A673 (cell line): ENCODE results near the gene JUP. TPM values are rescaled to one million over a fixed set of nuclear protein-coding genes. Genes with fewer than 3 reads are reported as not detected.

Experiments used
- BruUV-seq: library from RNA; stranded (reverse); fragments of 400-500 nt; replicated peaks from 2 replicates; lab custom pipeline; 2021; lab: Mats Ljungman, UMichigan
- CTCF ChIA-PET: fragments of 300-600 bp; sonication (Branson Sonifier 250); formaldehyde crosslinking; loops from one replicate; lab custom pipeline; 2022; ENCODE audit warnings: antibody characterized with exemption; lab: Charles Lee
- POLR2A ChIA-PET: fragments of 300-600 bp; sonication (Branson Sonifier 250); formaldehyde crosslinking; loops from one replicate; lab custom pipeline; 2022; ENCODE audit warnings: antibody characterized with exemption; ENCODE audit not compliant: low non-redundant PET; lab: Charles Lee
- DNase-seq: peaks from one replicate; pipeline ENCODE4 v3.0.0-alpha.2; 2015; ENCODE audit warnings: low spot score
- H3K27ac ChIP-seq: fragments of 200-600 bp; sonication (generic); 2 replicates; pipeline ENCODE4 v1.5.1; 2016; ENCODE audit warnings: mixed run types, low read depth, mild to moderate bottlenecking, mixed read lengths, antibody characterized with exemption, low read length; ENCODE audit not compliant: poor library complexity, severe bottlenecking
- H3K27me3 ChIP-seq: fragments of 200-600 bp; sonication (generic); replicated peaks from 2 replicates; pipeline ENCODE4 v1.6.1; 2017; ENCODE audit warnings: mixed run types, low read depth, mild to moderate bottlenecking, mixed read lengths, antibody characterized with exemption, low read length; ENCODE audit not compliant: insufficient read depth, poor library complexity
- H3K36me3 ChIP-seq: fragments of 200-600 bp; sonication (generic); 2 replicates; pipeline ENCODE4 v1.6.1; 2016; ENCODE audit warnings: mixed run types, mild to moderate bottlenecking, mixed read lengths, antibody characterized with exemption, low read length; ENCODE audit not compliant: insufficient read depth, poor library complexity, severe bottlenecking
- H3K4me1 ChIP-seq: fragments of 200-600 bp; sonication (generic); 2 replicates; pipeline ENCODE4 v1.6.1; 2017; ENCODE audit warnings: mixed run types, mild to moderate bottlenecking, mixed read lengths, antibody characterized with exemption, low read length; ENCODE audit not compliant: insufficient read depth, poor library complexity, severe bottlenecking
- H3K4me3 ChIP-seq: fragments of 200-600 bp; sonication (generic); 2 replicates; pipeline ENCODE4 v1.5.1; 2016; ENCODE audit warnings: low read depth, mixed run types, mild to moderate bottlenecking, mixed read lengths, low read length; ENCODE audit not compliant: poor library complexity, severe bottlenecking
- H3K9me3 ChIP-seq: fragments of 200-600 bp; sonication (generic); 2 replicates; pipeline ENCODE4 v1.6.1; 2016; ENCODE audit warnings: mixed run types, low read depth, mild to moderate bottlenecking, mixed read lengths, antibody characterized with exemption, low read length; ENCODE audit not compliant: poor library complexity, severe bottlenecking
- EZH2 ChIP-seq: fragments of 200-600 bp; sonication (generic); IDR thresholded peaks from 2 replicates; pipeline ENCODE4 v1.6.1; 2017; ENCODE audit warnings: borderline replicate concordance, low read depth, mild to moderate bottlenecking, mixed read lengths, antibody characterized with exemption, low read length; ENCODE audit not compliant: poor library complexity, severe bottlenecking
- intact Hi-C: fragments of 100-400 bp; cut with micrococcal nuclease; formaldehyde crosslinking; loops from one replicate; pipeline ENCODE4 v1.10.0; 2022; ENCODE audit not compliant: unreplicated experiment
- total RNA-seq: library from RNA; stranded (reverse); gene quantifications from 2 replicates; pipeline ENCODE4 v1.2.3, GENCODE V29; 2021
- TF ChIP-seq, protein P1 (sequence below): fragments of 300-800, 200-600 bp; sonication (generic); conservative IDR thresholded peaks from 2 replicates; pipeline ENCODE4 v1.5.1; 2017; ENCODE audit warnings: low read depth, mild to moderate bottlenecking, antibody characterized with exemption, low read length, moderate library complexity, mixed read lengths

Gene JUP
- total RNA-seq, 1 experiment from 2014 or later: 15.7 TPM

DNA sequence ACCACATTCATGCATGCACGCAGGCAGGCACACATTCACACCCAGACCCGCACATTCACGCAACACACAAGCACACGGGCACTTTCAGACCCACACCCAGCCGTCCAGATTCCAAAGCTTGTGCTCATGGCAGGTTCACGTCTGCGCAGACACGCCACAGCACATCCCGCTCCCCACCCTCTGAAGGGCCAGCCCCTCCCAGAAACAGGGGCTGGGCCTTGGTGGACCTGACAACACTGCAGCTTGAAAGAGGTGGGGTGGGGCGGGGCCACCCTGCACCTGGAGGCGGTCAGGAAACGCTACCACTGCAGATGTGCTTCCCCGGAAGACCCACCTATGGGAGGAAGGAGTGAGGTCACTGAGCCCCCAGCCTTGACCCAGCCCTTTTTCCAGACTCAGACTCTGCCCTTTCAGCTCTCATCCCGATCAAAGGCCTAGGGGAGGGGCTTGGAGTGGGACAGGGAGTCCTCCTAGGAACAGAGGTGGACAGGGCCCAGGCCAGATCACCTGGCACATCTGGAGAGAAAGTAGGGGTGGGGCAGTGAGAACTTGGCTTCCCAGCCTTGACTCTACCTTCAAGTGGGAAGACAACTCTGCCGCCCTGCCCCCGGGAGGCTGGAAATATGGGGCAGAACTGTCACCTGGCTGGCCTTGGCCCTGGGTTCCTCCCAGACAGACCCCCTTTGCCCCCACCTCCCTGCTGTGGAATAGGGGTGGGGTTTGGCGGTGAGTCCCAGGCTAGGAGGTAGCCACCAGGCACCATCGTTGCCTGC lies 14.3 kb upstream of the JUP start:
- H3K9me3 ChIP-seq: no peaks in the 10 kb centered on the region
- DNase-seq: no peak
- CTCF ChIA-PET: no interaction called here
- no peaks in the 10 kb centered on the region for H3K27me3 ChIP-seq
- TF ChIP-seq, protein P1, sequence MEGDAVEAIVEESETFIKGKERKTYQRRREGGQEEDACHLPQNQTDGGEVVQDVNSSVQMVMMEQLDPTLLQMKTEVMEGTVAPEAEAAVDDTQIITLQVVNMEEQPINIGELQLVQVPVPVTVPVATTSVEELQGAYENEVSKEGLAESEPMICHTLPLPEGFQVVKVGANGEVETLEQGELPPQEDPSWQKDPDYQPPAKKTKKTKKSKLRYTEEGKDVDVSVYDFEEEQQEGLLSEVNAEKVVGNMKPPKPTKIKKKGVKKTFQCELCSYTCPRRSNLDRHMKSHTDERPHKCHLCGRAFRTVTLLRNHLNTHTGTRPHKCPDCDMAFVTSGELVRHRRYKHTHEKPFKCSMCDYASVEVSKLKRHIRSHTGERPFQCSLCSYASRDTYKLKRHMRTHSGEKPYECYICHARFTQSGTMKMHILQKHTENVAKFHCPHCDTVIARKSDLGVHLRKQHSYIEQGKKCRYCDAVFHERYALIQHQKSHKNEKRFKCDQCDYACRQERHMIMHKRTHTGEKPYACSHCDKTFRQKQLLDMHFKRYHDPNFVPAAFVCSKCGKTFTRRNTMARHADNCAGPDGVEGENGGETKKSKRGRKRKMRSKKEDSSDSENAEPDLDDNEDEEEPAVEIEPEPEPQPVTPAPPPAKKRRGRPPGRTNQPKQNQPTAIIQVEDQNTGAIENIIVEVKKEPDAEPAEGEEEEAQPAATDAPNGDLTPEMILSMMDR: no peak
- no peak for TF ChIP-seq EZH2
- H3K36me3 ChIP-seq: no peaks in the 10 kb centered on the region
- POLR2A ChIA-PET: no interaction called here
- intact Hi-C loops: loop anchor here (1.0 kb wide), 1 partner anchor 62 kb away; no protein-coding TSS in a partner anchor
- H3K27ac ChIP-seq: no peak overlapping the region
- H3K4me1 ChIP-seq: no peaks in the 10 kb centered on the region
- BruUV-seq: no TSS peak
- no peak overlapping the region for H3K4me3 ChIP-seq

GRCh38 chr17:41799366-41799765 lies 12.9 kb upstream of the JUP start:
- Histone ChIP-seq H3K27me3 (no peaks in the 10 kb centered on the region), H3K27ac (no peak overlapping the region), H3K4me1 (no peaks in the 10 kb centered on the region), H3K36me3 (no peaks in the 10 kb centered on the region), H3K9me3 (no peaks in the 10 kb centered on the region), H3K4me3 (no peak overlapping the region)
- TF ChIP-seq EZH2: no peak
- TF ChIP-seq, protein P1: no peak
- POLR2A ChIA-PET: no interaction called here
- no TSS peak for BruUV-seq
- DNase-seq: no peak
- CTCF ChIA-PET: no interaction called here
- intact Hi-C loops: no loop called here

DNA sequence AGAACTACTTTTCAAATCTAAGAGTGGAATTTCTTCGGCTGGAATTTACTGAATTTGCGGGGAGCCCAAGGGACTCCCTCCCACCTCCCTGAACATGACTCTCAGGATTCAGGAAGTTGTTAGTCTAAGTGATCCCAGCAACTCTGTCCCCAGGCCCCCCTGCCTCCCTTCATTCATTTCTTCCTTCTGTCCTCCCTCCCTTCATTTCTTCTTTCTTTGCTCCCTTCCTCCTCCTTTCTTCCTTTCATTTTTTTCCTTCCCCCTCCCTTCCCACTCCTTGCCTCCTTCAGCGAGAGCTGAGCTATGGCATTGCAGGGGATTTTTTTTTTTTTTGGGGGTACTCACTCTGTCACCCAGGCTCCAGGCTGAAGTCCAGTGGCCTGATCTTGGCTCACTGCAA lies 10.9 kb upstream of the JUP start:
- no peak overlapping the region for H3K27ac ChIP-seq
- POLR2A ChIA-PET: no interaction called here
- BruUV-seq: no TSS peak

More for the DNA sequence above, 10.9 kb upstream of the JUP start:
- H3K9me3 ChIP-seq: no peaks in the 10 kb centered on the region
- CTCF ChIA-PET: no interaction called here
- no peaks in the 10 kb centered on the region for H3K4me1 ChIP-seq
- H3K36me3 ChIP-seq: no peaks in the 10 kb centered on the region
- intact Hi-C loops: no loop called here
- no peak for TF ChIP-seq EZH2
- TF ChIP-seq, protein P1: no peak
- H3K4me3 ChIP-seq: no peak overlapping the region
- no peak for DNase-seq
- no peaks in the 10 kb centered on the region for H3K27me3 ChIP-seq
